ENCODE results near the gene IREB2. TPM values are rescaled to one million over a fixed set of nuclear protein-coding genes. Genes with fewer than 3 reads are reported as not detected.

The IREB2 gene
- total and polyA plus RNA-seq, 2 of the 13 experiments (the other 11 are each of a cell fraction or from before 2014, with no cell fraction given), result 24.2 to 30.4 TPM

DNA sequence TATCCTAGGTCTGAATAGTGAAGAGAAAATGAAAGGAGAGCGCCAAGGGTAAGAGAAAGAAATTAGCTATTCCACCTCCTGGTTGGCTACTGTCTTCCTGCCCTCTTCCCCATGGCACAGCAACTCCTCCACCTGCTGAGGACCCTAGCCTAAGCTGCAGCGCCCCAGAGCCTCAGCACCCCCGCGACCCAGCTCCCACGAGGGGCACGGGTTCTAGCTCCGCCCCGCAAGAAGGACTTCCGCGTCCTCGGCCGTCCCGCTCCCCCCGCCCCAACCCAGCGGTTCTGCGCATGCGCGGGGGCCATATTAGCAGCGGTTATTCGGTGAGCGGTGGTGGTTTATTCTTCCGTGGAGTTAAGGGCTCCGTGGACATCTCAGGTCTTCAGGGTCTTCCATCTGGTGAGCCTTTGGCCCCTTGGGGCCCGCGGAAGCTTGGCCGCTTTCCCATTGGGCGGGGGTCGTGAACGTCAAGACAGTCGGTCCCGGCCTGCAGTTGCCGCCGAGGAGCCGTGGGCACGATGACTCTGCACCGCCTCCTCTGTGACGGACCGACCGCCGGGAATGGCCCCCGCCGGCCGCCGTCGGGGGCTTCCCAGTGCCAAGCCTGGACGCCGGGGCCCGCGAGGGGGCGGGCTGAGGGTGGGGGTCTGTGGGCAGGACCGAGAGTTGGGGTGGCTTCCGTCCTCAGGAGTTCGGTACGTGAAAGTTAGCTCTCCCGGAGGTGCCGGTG, 102.3 kb downstream of the IREB2 start, which contains the start of gene PSMA4 (continued):
- TF ChIP-seq IKZF5 (CRISPR knock-in tag; IDR thresholded peaks at IDR 0.05), result peak; percentile 86; the same call in 1 of the 2 replicates
- no peak for TF ChIP-seq BCL6 (CRISPR knock-in tag; IDR thresholded peaks at IDR 0.05)
- TF ChIP-seq MZF1 (CRISPR knock-in tag; IDR thresholded peaks at IDR 0.05; ENCODE audit: borderline replicate concordance), result no peak
- TF ChIP-seq HMG20B (CRISPR knock-in tag; conservative IDR thresholded peaks at IDR 0.05), result no peak
- no peak for TF ChIP-seq ZNF577 (CRISPR knock-in tag; IDR thresholded peaks at IDR 0.05; ENCODE audit: borderline replicate concordance, low read depth)
- no peak for TF ChIP-seq ATM (IDR thresholded peaks at IDR 0.05; ENCODE audit: borderline replicate concordance)
- TF ChIP-seq ZNF280D (CRISPR knock-in tag; IDR thresholded peaks at IDR 0.05), result no peak
- TF ChIP-seq, protein P1, sequence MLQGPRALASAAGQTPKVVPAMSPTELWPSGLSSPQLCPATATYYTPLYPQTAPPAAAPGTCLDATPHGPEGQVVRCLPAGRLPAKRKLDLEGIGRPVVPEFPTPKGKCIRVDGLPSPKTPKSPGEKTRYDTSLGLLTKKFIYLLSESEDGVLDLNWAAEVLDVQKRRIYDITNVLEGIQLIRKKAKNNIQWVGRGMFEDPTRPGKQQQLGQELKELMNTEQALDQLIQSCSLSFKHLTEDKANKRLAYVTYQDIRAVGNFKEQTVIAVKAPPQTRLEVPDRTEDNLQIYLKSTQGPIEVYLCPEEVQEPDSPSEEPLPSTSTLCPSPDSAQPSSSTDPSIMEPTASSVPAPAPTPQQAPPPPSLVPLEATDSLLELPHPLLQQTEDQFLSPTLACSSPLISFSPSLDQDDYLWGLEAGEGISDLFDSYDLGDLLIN (CRISPR knock-in tag; IDR thresholded peaks at IDR 0.05; ENCODE audit: borderline replicate concordance), result peak; percentile 29; the same call in 1 of the 2 replicates
- TF ChIP-seq, protein P2, sequence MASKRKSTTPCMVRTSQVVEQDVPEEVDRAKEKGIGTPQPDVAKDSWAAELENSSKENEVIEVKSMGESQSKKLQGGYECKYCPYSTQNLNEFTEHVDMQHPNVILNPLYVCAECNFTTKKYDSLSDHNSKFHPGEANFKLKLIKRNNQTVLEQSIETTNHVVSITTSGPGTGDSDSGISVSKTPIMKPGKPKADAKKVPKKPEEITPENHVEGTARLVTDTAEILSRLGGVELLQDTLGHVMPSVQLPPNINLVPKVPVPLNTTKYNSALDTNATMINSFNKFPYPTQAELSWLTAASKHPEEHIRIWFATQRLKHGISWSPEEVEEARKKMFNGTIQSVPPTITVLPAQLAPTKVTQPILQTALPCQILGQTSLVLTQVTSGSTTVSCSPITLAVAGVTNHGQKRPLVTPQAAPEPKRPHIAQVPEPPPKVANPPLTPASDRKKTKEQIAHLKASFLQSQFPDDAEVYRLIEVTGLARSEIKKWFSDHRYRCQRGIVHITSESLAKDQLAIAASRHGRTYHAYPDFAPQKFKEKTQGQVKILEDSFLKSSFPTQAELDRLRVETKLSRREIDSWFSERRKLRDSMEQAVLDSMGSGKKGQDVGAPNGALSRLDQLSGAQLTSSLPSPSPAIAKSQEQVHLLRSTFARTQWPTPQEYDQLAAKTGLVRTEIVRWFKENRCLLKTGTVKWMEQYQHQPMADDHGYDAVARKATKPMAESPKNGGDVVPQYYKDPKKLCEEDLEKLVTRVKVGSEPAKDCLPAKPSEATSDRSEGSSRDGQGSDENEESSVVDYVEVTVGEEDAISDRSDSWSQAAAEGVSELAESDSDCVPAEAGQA (IDR thresholded peaks at IDR 0.05; ENCODE audit: low read depth), result no peak; the same call in 1 of the 2 replicates
- TF ChIP-seq, protein P2 (CRISPR knock-in tag; IDR thresholded peaks at IDR 0.05; ENCODE audit: borderline replicate concordance), result 0 out of 2 replicates have a peak, but pooled peaks have one; percentile 35
- TF ChIP-seq, protein P3, sequence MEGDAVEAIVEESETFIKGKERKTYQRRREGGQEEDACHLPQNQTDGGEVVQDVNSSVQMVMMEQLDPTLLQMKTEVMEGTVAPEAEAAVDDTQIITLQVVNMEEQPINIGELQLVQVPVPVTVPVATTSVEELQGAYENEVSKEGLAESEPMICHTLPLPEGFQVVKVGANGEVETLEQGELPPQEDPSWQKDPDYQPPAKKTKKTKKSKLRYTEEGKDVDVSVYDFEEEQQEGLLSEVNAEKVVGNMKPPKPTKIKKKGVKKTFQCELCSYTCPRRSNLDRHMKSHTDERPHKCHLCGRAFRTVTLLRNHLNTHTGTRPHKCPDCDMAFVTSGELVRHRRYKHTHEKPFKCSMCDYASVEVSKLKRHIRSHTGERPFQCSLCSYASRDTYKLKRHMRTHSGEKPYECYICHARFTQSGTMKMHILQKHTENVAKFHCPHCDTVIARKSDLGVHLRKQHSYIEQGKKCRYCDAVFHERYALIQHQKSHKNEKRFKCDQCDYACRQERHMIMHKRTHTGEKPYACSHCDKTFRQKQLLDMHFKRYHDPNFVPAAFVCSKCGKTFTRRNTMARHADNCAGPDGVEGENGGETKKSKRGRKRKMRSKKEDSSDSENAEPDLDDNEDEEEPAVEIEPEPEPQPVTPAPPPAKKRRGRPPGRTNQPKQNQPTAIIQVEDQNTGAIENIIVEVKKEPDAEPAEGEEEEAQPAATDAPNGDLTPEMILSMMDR (CRISPR knock-in tag; IDR thresholded peaks at IDR 0.05), result peak; percentile 31; the same call in 1 of the 2 replicates
- peak; percentile 44 for TF ChIP-seq TEAD3 (CRISPR knock-in tag; optimal IDR thresholded peaks at IDR 0.05; ENCODE audit: borderline replicate concordance)
- TF ChIP-seq MAF1 (CRISPR knock-in tag; IDR thresholded peaks at IDR 0.05; ENCODE audit: borderline replicate concordance), result 0 out of 2 replicates have a peak, but pooled peaks have one; percentile 48
- no peak for TF ChIP-seq ZNF326 (CRISPR knock-in tag; IDR thresholded peaks at IDR 0.05; ENCODE audit: borderline replicate concordance)

Data from HepG2 (cell line).